Astrocyte of the spinal cord (primary cell): ENCODE results near the gene CEP55.

Experiments
- DNase-seq: peaks from one replicate; pipeline ENCODE4 v3.0.0; 2011; ENCODE audit warnings: low read depth, low spot score
- H3K4me3 ChIP-seq: 2 replicates; pipeline ENCODE4 v1.5.1; 2011; ENCODE audit warnings: low read depth, mild to moderate bottlenecking, low read length, moderate library complexity
- CTCF ChIP-seq: IDR thresholded peaks from 2 replicates; pipeline ENCODE4 v1.5.1; 2012; ENCODE audit warnings: low read depth, mild to moderate bottlenecking, low read length, inconsistent platforms
- in situ Hi-C: cut with HindIII; loops from 2 replicates; pipeline ENCODE4 v1.10.0; 2017; ENCODE audit warnings: low sequenced_read_pairs

The CEP55 gene

DNA sequence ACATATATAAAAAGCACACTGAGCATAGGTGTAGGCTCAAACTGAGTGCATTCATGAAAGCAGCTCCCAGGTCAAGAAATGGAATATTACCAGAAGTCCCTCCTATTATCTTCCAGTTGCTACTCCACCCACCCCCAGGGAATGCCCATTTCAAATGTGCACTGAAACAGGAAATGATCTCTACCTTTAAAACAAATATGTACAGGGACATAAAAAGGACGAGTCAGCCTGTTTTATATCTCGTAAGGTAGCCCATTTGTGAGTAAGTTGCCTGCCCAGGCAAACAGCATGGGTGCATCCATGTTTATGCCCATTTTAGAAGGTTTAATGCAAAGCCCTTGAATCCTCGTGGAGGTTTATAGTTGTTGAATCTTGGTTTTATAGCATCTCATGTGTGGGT lies 80.5 kb downstream of the CEP55 start:
- no peak overlapping the region for H3K4me3 ChIP-seq
- no peak for DNase-seq
- in situ Hi-C loops = no loop called here
- TF ChIP-seq CTCF = no peak

GRCh38 chr10:93577565-93577964 lies 81.2 kb downstream of the CEP55 start:
- H3K4me3 ChIP-seq = no peak overlapping the region
- TF ChIP-seq CTCF = no peak
- no peak for DNase-seq
- in situ Hi-C loops = no loop called here
